Activated CD4-positive, alpha-beta T cell treated with anti-CD3 and anti-CD28 coated beads for 36 hours (primary cell): Measurements from ENCODE around the gene C1QB. TPM values are rescaled to one million over a fixed set of nuclear protein-coding genes. Genes with fewer than 3 reads are reported as not detected.

ENCODE experiments used
- ATAC-seq: fragments of 200-7000 bp; cut with Tn5 transposase; one replicate; pipeline ENCODE4 v1.10.0; 2021; ENCODE audit warnings: mild to moderate bottlenecking, moderate library complexity
- CTCF ChIA-PET: fragments of 350-600 bp; sonication (Branson Sonifier 250); formaldehyde crosslinking; loops from one replicate; lab custom pipeline; 2021; ENCODE audit warnings: antibody characterized with exemption; lab: Charles Lee
- POLR2A ChIA-PET: fragments of 350-600 bp; sonication (Branson Sonifier 250); formaldehyde crosslinking; loops from one replicate; lab custom pipeline; 2021; ENCODE audit warnings: antibody characterized with exemption, inconsistent platforms; lab: Charles Lee
- DNase-seq: peaks from one replicate; pipeline ENCODE4 v3.0.0-alpha.2; 2020
- H3K27ac Mint-ChIP-seq: one replicate; pipeline ENCODE4 v1.8.0; 2021; ENCODE audit warnings: mixed read lengths
- H3K27me3 Mint-ChIP-seq: one replicate; pipeline ENCODE4 v1.8.0; 2021; ENCODE audit warnings: mixed read lengths
- H3K36me3 Mint-ChIP-seq: one replicate; pipeline ENCODE4 v1.8.0; 2021; ENCODE audit warnings: low read depth, mixed read lengths
- H3K4me1 Mint-ChIP-seq: one replicate; pipeline ENCODE4 v1.8.0; 2021; ENCODE audit warnings: mixed read lengths
- H3K4me3 Mint-ChIP-seq: one replicate; pipeline ENCODE4 v1.8.0; 2021; ENCODE audit warnings: mild to moderate bottlenecking, moderate library complexity, mixed read lengths
- H3K9me3 Mint-ChIP-seq: one replicate; pipeline ENCODE4 v1.8.0; 2021; ENCODE audit warnings: low read depth, mixed read lengths
- intact Hi-C, 2 experiments: fragments of 100-400 bp; cut with DNase I in 1 of 2; cut with micrococcal nuclease in 1 of 2; formaldehyde crosslinking; loops; one replicate each; pipeline versions ENCODE4 v1.14.2 to v1.15.1; 2022 to 2024; cut with DNase I, micrococcal nuclease
- total RNA-seq, 2 experiments: library from RNA; stranded (reverse); gene quantifications; one replicate each; pipeline ENCODE4 v1.2.3, GENCODE V29; 2021

Gene C1QB
- not detected for total RNA-seq

GRCh38 chr1:22652881-22653316 is at the start of gene C1QB:
Gene C1QB, plus strand, starts transcription at chr1:22653236. Its CDS starts 6,227 bp downstream, at chr1:22659463.
- no peaks in the 10 kb centered on the region for H3K4me1 Mint-ChIP-seq
- DNase-seq (no peak), ATAC-seq (no peak)
- H3K27ac Mint-ChIP-seq = no peak within 1 kb of the TSS
- intact Hi-C loops = no loop called here
- no peak within 1 kb of the TSS for H3K4me3 Mint-ChIP-seq
- peaks cover 11% of the 10 kb centered on the region for H3K27me3 Mint-ChIP-seq
- H3K9me3 Mint-ChIP-seq = no peaks in the 10 kb centered on the region
- ChIA-PET CTCF (no interaction called here), POLR2A (interaction anchor here (0.6 kb wide), 1 partner anchor 634 kb away, joined by 3 read pairs; no protein-coding TSS in a partner anchor)
- no peaks in the 10 kb centered on the region for H3K36me3 Mint-ChIP-seq

- Mint-ChIP-seq H3K36me3 (no peaks in the 10 kb centered on the region), H3K4me3 (no peak overlapping the region), H3K4me1 (no peaks in the 10 kb centered on the region), H3K27me3 (peaks cover 27% of the 10 kb centered on the region), H3K9me3 (no peaks in the 10 kb centered on the region), H3K27ac (no peak overlapping the region)
- intact Hi-C loops = no loop called here
- no peak for DNase-seq
- POLR2A ChIA-PET = no interaction called here
- no peak for ATAC-seq
- CTCF ChIA-PET = interaction anchor here (0.6 kb wide), 1 partner anchor 14 kb away, joined by 3 read pairs; no protein-coding TSS in a partner anchor
Measured at GRCh38 chr1:22606161-22606560, 46.9 kb upstream of the C1QB start.

GRCh38 chr1:22607154-22607553 is 45.9 kb upstream of the C1QB start:
- H3K27me3 Mint-ChIP-seq = peaks cover 30% of the 10 kb centered on the region
- ChIA-PET CTCF (interaction anchor here (0.6 kb wide), 2 partner anchors 180 to 325 kb away, joined by 3 read pairs; no protein-coding TSS in a partner anchor), POLR2A (no interaction called here)
- DNase-seq (no peak), ATAC-seq (no peak)
- no peak overlapping the region for H3K4me3 Mint-ChIP-seq
- H3K36me3 Mint-ChIP-seq = no peaks in the 10 kb centered on the region
- intact Hi-C loops = no loop called here
- no peaks in the 10 kb centered on the region for H3K4me1 Mint-ChIP-seq
- no peak overlapping the region for H3K27ac Mint-ChIP-seq
- H3K9me3 Mint-ChIP-seq = no peaks in the 10 kb centered on the region

GRCh38 chr1:22608361-22608760 is 44.7 kb upstream of the C1QB start:
- no peak overlapping the region for H3K4me3 Mint-ChIP-seq
- DNase-seq = no peak
- ChIA-PET POLR2A (no interaction called here), CTCF (no interaction called here)
- H3K4me1 Mint-ChIP-seq = no peaks in the 10 kb centered on the region
- H3K9me3 Mint-ChIP-seq = no peaks in the 10 kb centered on the region
- intact Hi-C loops = no loop called here
- H3K36me3 Mint-ChIP-seq = no peaks in the 10 kb centered on the region
- ATAC-seq = no peak
- H3K27me3 Mint-ChIP-seq = peaks cover 34% of the 10 kb centered on the region
- no peak overlapping the region for H3K27ac Mint-ChIP-seq

- no peaks in the 10 kb centered on the region for H3K9me3 Mint-ChIP-seq
- peaks cover 36% of the 10 kb centered on the region for H3K27me3 Mint-ChIP-seq
- ATAC-seq = no peak
- no peaks in the 10 kb centered on the region for H3K36me3 Mint-ChIP-seq
- no peak for DNase-seq
- CTCF ChIA-PET = no interaction called here
- no peak overlapping the region for H3K27ac Mint-ChIP-seq
- no peaks in the 10 kb centered on the region for H3K4me1 Mint-ChIP-seq
- intact Hi-C loops = no loop called here
- no peak overlapping the region for H3K4me3 Mint-ChIP-seq
- POLR2A ChIA-PET = no interaction called here
Measured at GRCh38 chr1:22609291-22609690, 43.7 kb upstream of the C1QB start.

- DNase-seq = peak; percentile 60
- ATAC-seq = peak; percentile 36
- H3K9me3 Mint-ChIP-seq = no peaks in the 10 kb centered on the region
- H3K4me3 Mint-ChIP-seq = no peak overlapping the region
- H3K4me1 Mint-ChIP-seq = no peaks in the 10 kb centered on the region
- H3K36me3 Mint-ChIP-seq = no peaks in the 10 kb centered on the region
- H3K27ac Mint-ChIP-seq = no peak overlapping the region
- ChIA-PET POLR2A (no interaction called here), CTCF (no interaction called here)
- peaks cover 37% of the 10 kb centered on the region for H3K27me3 Mint-ChIP-seq
- intact Hi-C loops = no loop called here
Measured at GRCh38 chr1:22611530-22611947, 41.5 kb upstream of the C1QB start.

- ChIA-PET POLR2A (no interaction called here), CTCF (interaction anchor here (0.6 kb wide), 1 partner anchor 19 kb away, joined by 4 read pairs; no protein-coding TSS in a partner anchor)
- no peak overlapping the region for H3K4me3 Mint-ChIP-seq
- H3K27ac Mint-ChIP-seq = no peak overlapping the region
- H3K4me1 Mint-ChIP-seq = no peaks in the 10 kb centered on the region
- intact Hi-C loops = no loop called here
- ATAC-seq (no peak), DNase-seq (no peak)
- peaks cover 43% of the 10 kb centered on the region for H3K27me3 Mint-ChIP-seq
- no peaks in the 10 kb centered on the region for H3K9me3 Mint-ChIP-seq
- no peaks in the 10 kb centered on the region for H3K36me3 Mint-ChIP-seq
Measured at GRCh38 chr1:22612671-22613571, 40.1 kb upstream of the C1QB start.

- ChIA-PET POLR2A (no interaction called here), CTCF (interaction anchor here (0.6 kb wide), 1 partner anchor 19 kb away, joined by 4 read pairs; no protein-coding TSS in a partner anchor)
- DNase-seq = no peak
- no peaks in the 10 kb centered on the region for H3K4me1 Mint-ChIP-seq
- intact Hi-C loops = no loop called here
- no peaks in the 10 kb centered on the region for H3K36me3 Mint-ChIP-seq
- no peak overlapping the region for H3K4me3 Mint-ChIP-seq
- no peak for ATAC-seq
- H3K27me3 Mint-ChIP-seq = peaks cover 38% of the 10 kb centered on the region
- no peak overlapping the region for H3K27ac Mint-ChIP-seq
- H3K9me3 Mint-ChIP-seq = no peaks in the 10 kb centered on the region
Measured at GRCh38 chr1:22613572-22613918, 39.5 kb upstream of the C1QB start.

GRCh38 chr1:22613951-22614350 is 39.1 kb upstream of the C1QB start:
- intact Hi-C loops = no loop called here
- DNase-seq (no peak), ATAC-seq (no peak)
- Mint-ChIP-seq H3K4me3 (no peak overlapping the region), H3K4me1 (no peaks in the 10 kb centered on the region), H3K36me3 (no peaks in the 10 kb centered on the region), H3K9me3 (no peaks in the 10 kb centered on the region), H3K27ac (no peak overlapping the region), H3K27me3 (peaks cover 36% of the 10 kb centered on the region)
- ChIA-PET CTCF (no interaction called here), POLR2A (no interaction called here)

GRCh38 chr1:22615886-22616285 is 37.1 kb upstream of the C1QB start:
- CTCF ChIA-PET = no interaction called here
- H3K4me3 Mint-ChIP-seq = no peak overlapping the region
- H3K27me3 Mint-ChIP-seq = peaks cover 38% of the 10 kb centered on the region
- H3K9me3 Mint-ChIP-seq = no peaks in the 10 kb centered on the region
- no peaks in the 10 kb centered on the region for H3K36me3 Mint-ChIP-seq
- POLR2A ChIA-PET = no interaction called here
- DNase-seq (no peak), ATAC-seq (no peak)
- no peak overlapping the region for H3K27ac Mint-ChIP-seq
- intact Hi-C loops = no loop called here
- H3K4me1 Mint-ChIP-seq = no peaks in the 10 kb centered on the region

- ChIA-PET CTCF (no interaction called here), POLR2A (no interaction called here)
- H3K4me1 Mint-ChIP-seq = no peaks in the 10 kb centered on the region
- peaks cover 34% of the 10 kb centered on the region for H3K27me3 Mint-ChIP-seq
- no peak overlapping the region for H3K27ac Mint-ChIP-seq
- ATAC-seq = no peak
- no peak overlapping the region for H3K4me3 Mint-ChIP-seq
- no peaks in the 10 kb centered on the region for H3K9me3 Mint-ChIP-seq
- intact Hi-C loops = no loop called here
- no peak for DNase-seq
- no peaks in the 10 kb centered on the region for H3K36me3 Mint-ChIP-seq
Measured at GRCh38 chr1:22616571-22616970, 36.5 kb upstream of the C1QB start.

- ATAC-seq = no peak
- Mint-ChIP-seq H3K9me3 (no peaks in the 10 kb centered on the region), H3K4me3 (no peak overlapping the region), H3K27ac (no peak overlapping the region), H3K27me3 (peaks cover 30% of the 10 kb centered on the region), H3K4me1 (no peaks in the 10 kb centered on the region), H3K36me3 (no peaks in the 10 kb centered on the region)
- CTCF ChIA-PET = no interaction called here
- intact Hi-C loops = no loop called here
- POLR2A ChIA-PET = no interaction called here
- DNase-seq = no peak
Measured at GRCh38 chr1:22618056-22618455, 35.0 kb upstream of the C1QB start.
